ENCODE measurements around the gene ISYNA1. TPM values are rescaled to one million over a fixed set of nuclear protein-coding genes. Genes with fewer than 3 reads are reported as not detected.

The ISYNA1 gene
- total RNA-seq, 1 donor from 2014 or later = 68.5 TPM

DNA sequence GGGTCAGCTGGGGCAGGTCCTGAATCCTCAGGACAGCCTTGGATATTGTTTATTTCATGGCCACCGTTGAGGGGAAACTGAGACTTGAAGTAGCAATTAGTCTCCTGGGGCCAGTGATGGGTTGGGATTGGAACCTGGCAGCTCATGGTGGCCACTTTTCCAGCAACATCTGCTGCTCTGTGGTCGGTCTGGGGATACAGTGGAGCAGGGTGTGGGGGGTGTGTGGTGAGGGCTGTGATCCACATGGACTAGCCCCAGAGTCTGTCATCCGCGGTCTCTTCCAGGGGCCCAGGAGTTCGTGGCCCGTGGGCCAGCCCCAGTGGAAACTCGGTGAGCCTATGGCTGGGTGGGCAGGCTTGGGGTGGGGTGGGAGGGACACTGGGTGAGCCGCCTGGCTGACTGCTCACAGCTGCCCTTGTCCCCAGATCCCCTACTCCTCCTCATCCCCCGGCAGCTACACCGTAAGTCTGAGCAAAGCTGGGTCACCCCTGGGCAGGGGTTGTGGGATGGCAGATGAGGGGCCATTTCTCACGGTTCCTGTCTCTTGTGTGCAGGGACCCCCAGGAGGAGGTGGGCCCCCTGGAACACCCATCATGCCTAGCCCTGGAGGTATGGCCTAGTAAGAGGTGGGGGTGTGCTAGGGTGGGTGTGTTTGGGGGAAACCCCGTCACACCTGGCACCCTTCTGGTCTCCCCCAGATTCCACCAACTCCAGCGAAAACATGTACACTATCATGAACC lies 5.5 kb downstream of the ISYNA1 start:
- TF ChIP-seq CTCF (IDR thresholded peaks at IDR 0.05; ENCODE audit: unreplicated experiment) = no peak
- Mint-ChIP-seq H3K9me3 (ENCODE audit: unreplicated experiment) (no peaks in the 10 kb centered on the region), H3K36me3 (ENCODE audit: low read depth, unreplicated experiment) (no peaks in the 10 kb centered on the region), H3K4me1 (ENCODE audit: unreplicated experiment) (peaks cover 3% of the 10 kb centered on the region), H3K27me3 (ENCODE audit: unreplicated experiment) (peaks cover 20% of the 10 kb centered on the region), H3K27ac (ENCODE audit: unreplicated experiment) (no peak overlapping the region), H3K4me3 (ENCODE audit: unreplicated experiment) (no peak overlapping the region)
- DNase-seq (ENCODE audit: low spot score) = no peak

GRCh38 chr19:18431351-18432197 lies 6.4 kb downstream of the ISYNA1 start:
- no peak overlapping the region for H3K27ac Mint-ChIP-seq (ENCODE audit: unreplicated experiment)
- TF ChIP-seq CTCF (IDR thresholded peaks at IDR 0.05; ENCODE audit: unreplicated experiment) = no peak
- no peak for DNase-seq (ENCODE audit: low spot score)
- H3K4me1 Mint-ChIP-seq (ENCODE audit: unreplicated experiment) = peaks cover 3% of the 10 kb centered on the region
- no peaks in the 10 kb centered on the region for H3K36me3 Mint-ChIP-seq (ENCODE audit: low read depth, unreplicated experiment)
- H3K27me3 Mint-ChIP-seq (ENCODE audit: unreplicated experiment) = peaks cover 20% of the 10 kb centered on the region
- H3K9me3 Mint-ChIP-seq (ENCODE audit: unreplicated experiment) = no peaks in the 10 kb centered on the region
- H3K4me3 Mint-ChIP-seq (ENCODE audit: unreplicated experiment) = no peak overlapping the region

DNA sequence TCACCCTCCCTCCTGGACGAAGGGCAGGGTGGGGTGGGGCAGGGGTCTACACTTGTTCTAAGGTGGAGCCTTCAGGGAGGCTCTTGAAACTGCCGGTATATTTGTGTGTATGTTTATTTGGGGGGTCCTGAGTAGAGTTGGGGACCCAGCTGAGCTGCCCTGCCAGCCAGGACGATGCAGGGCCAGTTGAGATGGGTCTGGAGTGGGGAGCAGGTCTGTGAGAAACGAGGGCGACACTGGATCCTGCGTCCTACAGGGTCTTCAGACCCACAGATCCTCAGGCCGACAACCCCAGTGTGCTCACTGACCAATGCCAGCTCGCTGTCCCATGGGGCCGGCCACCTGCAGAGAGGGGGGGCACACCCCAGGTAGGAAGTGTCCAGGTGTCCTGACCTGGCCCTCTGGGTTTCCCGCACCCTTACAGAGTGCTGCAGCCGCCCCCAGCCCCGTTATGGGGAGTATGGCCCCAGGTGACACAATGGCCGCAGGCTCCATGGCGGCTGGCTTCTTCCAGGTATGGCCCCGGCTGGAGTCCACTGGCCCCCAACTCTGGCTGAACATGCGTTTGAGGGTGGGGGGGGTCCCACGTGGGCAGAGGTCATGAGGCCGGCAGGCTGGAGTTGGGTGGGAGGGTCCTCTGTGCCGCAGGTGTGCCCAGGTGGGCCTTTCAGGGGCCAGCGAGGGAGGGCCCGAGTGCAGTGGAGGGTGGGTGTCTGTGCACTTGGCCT lies 7.4 kb downstream of the ISYNA1 start:
- no peak overlapping the region for H3K4me3 Mint-ChIP-seq (ENCODE audit: unreplicated experiment)
- peak overlapping the region; percentile 81 for H3K27ac Mint-ChIP-seq (ENCODE audit: unreplicated experiment)
- no peaks in the 10 kb centered on the region for H3K4me1 Mint-ChIP-seq (ENCODE audit: unreplicated experiment)
- no peak for DNase-seq (ENCODE audit: low spot score)
- H3K9me3 Mint-ChIP-seq (ENCODE audit: unreplicated experiment) = no peaks in the 10 kb centered on the region
- peaks cover 15% of the 10 kb centered on the region for H3K27me3 Mint-ChIP-seq (ENCODE audit: unreplicated experiment)
- no peak for TF ChIP-seq CTCF (IDR thresholded peaks at IDR 0.05; ENCODE audit: unreplicated experiment)
- H3K36me3 Mint-ChIP-seq (ENCODE audit: low read depth, unreplicated experiment) = no peaks in the 10 kb centered on the region

DNA sequence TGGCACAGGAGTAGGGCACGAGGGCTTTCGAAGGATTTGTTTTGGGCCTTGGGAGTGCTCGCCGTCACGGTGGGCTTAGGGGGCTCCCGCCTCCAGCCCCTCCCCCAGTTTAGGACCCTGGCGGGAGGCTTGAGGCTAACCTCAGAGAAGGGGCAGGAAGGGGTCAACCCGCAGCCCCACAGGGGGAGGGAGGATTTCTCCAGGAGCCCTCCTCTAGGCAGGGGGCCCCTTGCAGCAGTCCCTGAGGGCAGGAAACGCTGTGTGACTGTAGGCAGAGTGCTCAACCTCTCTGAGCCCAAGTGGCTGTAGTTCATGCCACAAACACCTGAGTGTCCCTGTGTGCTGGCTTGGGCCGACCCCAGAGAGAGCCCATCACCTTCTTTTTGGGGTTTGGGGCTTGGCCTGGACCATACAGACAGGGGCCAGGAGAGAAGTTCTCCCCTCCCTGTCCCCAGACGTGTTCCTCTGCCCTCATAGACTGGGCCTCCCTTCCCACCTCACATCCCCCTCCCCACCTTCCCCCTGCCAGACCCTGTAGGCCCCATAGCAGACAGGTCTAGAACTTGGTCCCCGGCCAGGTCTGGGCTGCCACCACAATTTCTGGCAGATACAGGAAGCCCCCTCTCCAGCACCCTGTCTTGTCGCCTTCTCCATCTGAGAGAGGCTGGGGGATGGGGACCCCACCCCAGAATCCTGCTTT lies 8.1 kb downstream of the ISYNA1 start:
- DNase-seq (ENCODE audit: low spot score) = no peak
- H3K9me3 Mint-ChIP-seq (ENCODE audit: unreplicated experiment) = no peaks in the 10 kb centered on the region
- H3K27ac Mint-ChIP-seq (ENCODE audit: unreplicated experiment) = no peak overlapping the region
- no peaks in the 10 kb centered on the region for H3K4me1 Mint-ChIP-seq (ENCODE audit: unreplicated experiment)
- no peak for TF ChIP-seq CTCF (IDR thresholded peaks at IDR 0.05; ENCODE audit: unreplicated experiment)
- no peak overlapping the region for H3K4me3 Mint-ChIP-seq (ENCODE audit: unreplicated experiment)
- H3K27me3 Mint-ChIP-seq (ENCODE audit: unreplicated experiment) = peaks cover 15% of the 10 kb centered on the region
- no peaks in the 10 kb centered on the region for H3K36me3 Mint-ChIP-seq (ENCODE audit: low read depth, unreplicated experiment)

All from endothelial cell (in vitro differentiated cells).